CD8-positive, alpha-beta memory T cell (primary cell): ENCODE results near the gene SUGT1. TPM values are rescaled to one million over a fixed set of nuclear protein-coding genes. Genes with fewer than 3 reads are reported as not detected.
"Not testable (repeated sequence)": the region's sequence is repeated elsewhere in the genome, so short reads cannot be mapped to it uniquely, and the experiment has no call there.

Experiments used
- CTCF ChIA-PET: fragments of 350-600 bp; sonication (Branson Sonifier 250); formaldehyde crosslinking; loops from one replicate; lab custom pipeline; 2021; ENCODE audit warnings: antibody characterized with exemption; lab: Charles Lee
- POLR2A ChIA-PET: fragments of 350-600 bp; sonication (Branson Sonifier 250); formaldehyde crosslinking; loops from one replicate; lab custom pipeline; 2021; ENCODE audit warnings: antibody characterized with exemption; lab: Charles Lee
- DNase-seq, 5 donors: peaks; one replicate each; pipeline versions ENCODE4 v3.0.0 to v3.0.0-alpha.2; 2020 to 2022; ENCODE audit warnings: mixed read lengths in 1 of 5
- H3K27ac ChIP-seq: one replicate; pipeline ENCODE4 v1.7.0; 2013; ENCODE audit warnings: low read depth, mild to moderate bottlenecking, low read length, moderate library complexity
- H3K27me3 ChIP-seq: 2 replicates; pipeline ENCODE4 v1.7.0; 2013; ENCODE audit warnings: low read length, mild to moderate bottlenecking; ENCODE audit not compliant: insufficient read depth, poor library complexity, severe bottlenecking
- H3K36me3 ChIP-seq: 2 replicates; pipeline ENCODE4 v1.7.0; 2013; ENCODE audit warnings: mild to moderate bottlenecking, low read length, moderate library complexity; ENCODE audit not compliant: insufficient read depth
- H3K4me1 ChIP-seq: 2 replicates; pipeline ENCODE4 v1.7.0; 2013; ENCODE audit warnings: mild to moderate bottlenecking, low read length, moderate library complexity; ENCODE audit not compliant: insufficient read depth
- H3K4me3 ChIP-seq: 2 replicates; pipeline ENCODE4 v1.7.0; 2013; ENCODE audit warnings: mild to moderate bottlenecking, low read length
- H3K9me3 ChIP-seq: 2 replicates; pipeline ENCODE4 v1.7.0; 2013; ENCODE audit warnings: mild to moderate bottlenecking, low read length
- H3K27ac Mint-ChIP-seq, 8 donors: one replicate each; pipeline ENCODE4 v1.8.0; 2020 to 2021; ENCODE audit warnings: mixed read lengths in 8 of 8, mild to moderate bottlenecking in 6 of 8, inconsistent platforms in 3 of 8, moderate library complexity in 3 of 8
- H3K27me3 Mint-ChIP-seq, 2 donors: one replicate each; pipeline ENCODE4 v1.8.0; 2020 to 2021; ENCODE audit warnings: mixed read lengths in 2 of 2, mild to moderate bottlenecking in 1 of 2, moderate library complexity in 1 of 2
- H3K36me3 Mint-ChIP-seq, 3 donors: one replicate each; pipeline ENCODE4 v1.8.0; 2020 to 2021; ENCODE audit warnings: mixed read lengths in 3 of 3, inconsistent platforms in 1 of 3, mild to moderate bottlenecking in 1 of 3
- H3K4me1 Mint-ChIP-seq, 3 donors: one replicate each; pipeline ENCODE4 v1.8.0; 2020 to 2021; ENCODE audit warnings: mixed read lengths in 3 of 3, inconsistent platforms in 1 of 3, mild to moderate bottlenecking in 1 of 3
- H3K4me3 Mint-ChIP-seq, 7 donors: one replicate each; pipeline ENCODE4 v1.8.0; 2020 to 2021; ENCODE audit warnings: mixed read lengths in 7 of 7, mild to moderate bottlenecking in 6 of 7, moderate library complexity in 4 of 7, inconsistent platforms in 2 of 7
- H3K9me3 Mint-ChIP-seq, 5 donors: one replicate each; pipeline ENCODE4 v1.8.0; 2020 to 2022; ENCODE audit warnings: mixed read lengths in 5 of 5, mild to moderate bottlenecking in 3 of 5, moderate library complexity in 2 of 5, inconsistent platforms in 1 of 5
- polyA plus RNA-seq: library from polyadenylated mRNA; unstranded; fragments of 300-500 nt; fragmentation: Illumina TruSeq; gene quantifications from one replicate; pipeline ENCODE4 v1.2.3, GENCODE V29; 2021
- total RNA-seq, 2 experiments: library from RNA; stranded (reverse); gene quantifications; one replicate each; pipeline ENCODE4 v1.2.3, GENCODE V29; 2021

The SUGT1 gene
- total and polyA plus RNA-seq, 3 experiments from 2014 or later, result 54.8 to 71.1 (median 66.7) TPM

DNA sequence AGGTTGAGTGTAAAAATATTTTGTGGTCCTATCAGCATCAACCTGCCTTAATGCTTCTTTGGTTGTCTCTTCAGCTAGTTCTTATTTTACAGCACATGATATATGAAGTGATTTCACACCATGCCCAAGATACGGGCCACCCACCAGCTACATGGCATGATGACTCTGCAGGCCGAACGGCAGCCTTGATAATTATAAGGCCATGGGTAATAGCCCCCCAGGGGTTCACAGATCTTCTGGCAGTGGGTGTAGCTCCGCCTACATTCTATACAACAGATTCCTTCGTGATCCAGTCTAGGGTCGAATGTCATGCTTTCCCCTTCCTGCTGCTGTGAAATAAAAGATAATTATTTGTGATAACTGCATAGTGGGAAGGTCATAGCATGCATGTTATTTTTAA lies 50.8 kb downstream of the SUGT1 start:
- H3K27me3 ChIP-seq, result no peaks in the 10 kb centered on the region
- no peak overlapping the region for H3K27ac Mint-ChIP-seq
- no peaks in the 10 kb centered on the region for H3K36me3 ChIP-seq
- no peak overlapping the region for H3K4me3 ChIP-seq
- DNase-seq, result no peak
- no peak overlapping the region for H3K27ac ChIP-seq
- no peaks in the 10 kb centered on the region for H3K9me3 Mint-ChIP-seq
- ChIA-PET CTCF (no interaction called here), POLR2A (no interaction called here)
- H3K27me3 Mint-ChIP-seq, result peaks cover 0 to 2% of the 10 kb centered on the region in 2 donors
- H3K4me3 Mint-ChIP-seq, result no peak overlapping the region
- no peaks in the 10 kb centered on the region for H3K9me3 ChIP-seq
- no peaks in the 10 kb centered on the region for H3K4me1 Mint-ChIP-seq
- H3K4me1 ChIP-seq, result no peaks in the 10 kb centered on the region
- peaks cover 0 to 5% (median 1%) of the 10 kb centered on the region in 3 donors for H3K36me3 Mint-ChIP-seq

DNA sequence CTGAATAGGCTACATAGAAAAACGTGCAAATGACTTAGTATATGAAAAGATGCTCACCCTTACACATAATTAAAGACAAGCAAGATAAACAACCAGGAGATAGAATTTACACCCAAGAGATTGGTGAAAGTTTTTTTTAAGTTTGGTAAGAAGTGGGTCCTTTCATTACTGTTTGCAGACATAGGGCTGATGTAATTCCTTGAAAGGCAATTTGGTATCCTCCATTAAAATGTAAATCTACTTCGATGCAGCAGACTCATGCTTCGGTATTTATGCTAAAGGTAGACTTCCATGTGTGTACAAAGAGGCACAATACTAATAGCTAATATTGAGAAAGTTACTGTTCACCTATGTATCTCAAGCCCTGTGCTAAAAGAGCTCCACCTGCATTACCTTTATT lies 53.4 kb downstream of the SUGT1 start:
- peaks cover 2 to 6% of the 10 kb centered on the region in 2 donors for H3K27me3 Mint-ChIP-seq
- DNase-seq, result no peak
- H3K9me3 Mint-ChIP-seq, result no peaks in the 10 kb centered on the region
- H3K9me3 ChIP-seq, result no peaks in the 10 kb centered on the region
- no peaks in the 10 kb centered on the region for H3K36me3 Mint-ChIP-seq
- H3K27ac Mint-ChIP-seq, result no peak overlapping the region
- POLR2A ChIA-PET, result no interaction called here
- no peaks in the 10 kb centered on the region for H3K36me3 ChIP-seq
- no peak overlapping the region for H3K27ac ChIP-seq
- no peak overlapping the region for H3K4me3 ChIP-seq
- CTCF ChIA-PET, result no interaction called here
- H3K4me1 Mint-ChIP-seq, result no peaks in the 10 kb centered on the region
- H3K4me1 ChIP-seq, result no peaks in the 10 kb centered on the region
- no peaks in the 10 kb centered on the region for H3K27me3 ChIP-seq
- H3K4me3 Mint-ChIP-seq, result no peak overlapping the region

DNA sequence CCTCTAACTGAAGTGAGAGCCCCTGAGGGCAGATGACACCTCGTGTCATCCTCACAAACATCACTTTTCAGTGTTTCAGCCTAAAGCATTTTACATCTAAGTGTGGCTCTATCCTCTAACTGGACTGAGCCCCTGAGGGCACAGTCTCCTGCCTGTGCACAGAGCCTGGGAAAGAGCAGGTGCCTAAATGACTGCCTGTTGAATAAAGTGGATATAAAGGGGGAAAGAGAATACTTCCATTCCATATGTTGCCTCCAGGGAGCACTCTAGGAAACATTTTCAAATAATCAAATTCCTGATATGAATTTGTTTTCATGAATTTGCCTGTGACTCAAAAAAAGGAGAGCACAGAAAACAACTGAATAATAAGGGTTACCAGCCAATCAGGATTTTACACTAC lies 54.7 kb downstream of the SUGT1 start:
- Histone ChIP-seq H3K27ac (no peak overlapping the region), H3K4me1 (no peaks in the 10 kb centered on the region), H3K9me3 (no peaks in the 10 kb centered on the region), H3K4me3 (no peak overlapping the region), H3K27me3 (no peaks in the 10 kb centered on the region), H3K36me3 (no peaks in the 10 kb centered on the region)
- Mint-ChIP-seq H3K4me3 (no peak overlapping the region), H3K36me3 (no peaks in the 10 kb centered on the region), H3K4me1 (no peaks in the 10 kb centered on the region), H3K27ac (no peak overlapping the region), H3K9me3 (no peaks in the 10 kb centered on the region), H3K27me3 (peaks cover 2 to 6% of the 10 kb centered on the region in 2 donors)
- ChIA-PET CTCF (no interaction called here), POLR2A (no interaction called here)
- no peak for DNase-seq

DNA sequence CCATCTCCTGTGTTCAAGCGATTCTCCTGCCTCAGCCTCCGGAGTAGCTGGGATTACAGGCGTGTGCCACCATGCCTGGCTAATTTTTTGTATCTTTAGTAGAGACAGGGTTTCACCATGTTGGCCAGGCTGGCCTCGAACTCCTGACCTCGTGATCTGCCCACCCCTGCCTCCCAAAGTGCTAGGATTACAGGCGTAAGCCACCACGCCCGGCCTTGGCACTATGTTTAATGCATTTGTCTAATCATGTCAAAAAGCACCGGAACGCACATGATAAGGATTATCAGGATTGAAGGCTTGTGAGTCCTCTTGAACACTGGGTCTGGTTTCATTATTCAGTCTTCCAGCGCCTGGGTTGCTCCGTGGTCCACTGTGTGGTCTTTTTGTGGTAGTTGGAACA lies 55.6 kb downstream of the SUGT1 start:
- CTCF ChIA-PET, H3K4me1 Mint-ChIP-seq, H3K27ac ChIP-seq, H3K36me3 ChIP-seq, H3K4me3 ChIP-seq, H3K4me1 ChIP-seq, H3K36me3 Mint-ChIP-seq, POLR2A ChIA-PET, H3K27me3 Mint-ChIP-seq, H3K9me3 ChIP-seq, H3K9me3 Mint-ChIP-seq, H3K27ac Mint-ChIP-seq, DNase-seq, H3K4me3 Mint-ChIP-seq, H3K27me3 ChIP-seq: not testable (repeated sequence)

DNA sequence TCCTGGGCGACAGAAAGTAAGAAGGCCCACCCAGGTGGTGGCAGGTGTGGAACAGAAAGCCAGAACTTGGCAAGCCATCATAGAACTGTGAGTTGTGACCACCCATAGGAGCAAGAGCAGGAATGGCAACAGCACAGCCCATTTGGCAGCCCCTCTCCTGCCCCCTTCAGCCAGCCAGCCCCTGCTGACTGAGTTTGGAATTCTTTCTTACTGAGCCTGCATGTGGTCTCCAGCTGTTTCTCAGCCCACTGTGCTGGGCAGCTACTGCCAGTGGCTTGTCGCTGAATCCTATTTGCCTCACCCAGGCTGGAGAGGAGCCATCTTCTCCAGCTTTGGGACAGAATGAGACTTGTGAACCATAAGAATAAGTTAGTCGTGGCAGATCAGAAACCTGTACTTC lies 58.6 kb downstream of the SUGT1 start:
- Histone ChIP-seq H3K4me1 (no peaks in the 10 kb centered on the region), H3K9me3 (no peaks in the 10 kb centered on the region), H3K36me3 (no peaks in the 10 kb centered on the region), H3K4me3 (no peak overlapping the region), H3K27me3 (no peaks in the 10 kb centered on the region), H3K27ac (no peak overlapping the region)
- Mint-ChIP-seq H3K4me3 (no peak overlapping the region), H3K4me1 (no peaks in the 10 kb centered on the region), H3K27me3 (peaks cover 6 to 7% of the 10 kb centered on the region in 2 donors), H3K27ac (no peak overlapping the region), H3K36me3 (no peaks in the 10 kb centered on the region), H3K9me3 (peaks cover 0 to 1% (median 0%) of the 10 kb centered on the region in 5 donors)
- CTCF ChIA-PET, result no interaction called here
- POLR2A ChIA-PET, result no interaction called here
- DNase-seq, result no peak

DNA sequence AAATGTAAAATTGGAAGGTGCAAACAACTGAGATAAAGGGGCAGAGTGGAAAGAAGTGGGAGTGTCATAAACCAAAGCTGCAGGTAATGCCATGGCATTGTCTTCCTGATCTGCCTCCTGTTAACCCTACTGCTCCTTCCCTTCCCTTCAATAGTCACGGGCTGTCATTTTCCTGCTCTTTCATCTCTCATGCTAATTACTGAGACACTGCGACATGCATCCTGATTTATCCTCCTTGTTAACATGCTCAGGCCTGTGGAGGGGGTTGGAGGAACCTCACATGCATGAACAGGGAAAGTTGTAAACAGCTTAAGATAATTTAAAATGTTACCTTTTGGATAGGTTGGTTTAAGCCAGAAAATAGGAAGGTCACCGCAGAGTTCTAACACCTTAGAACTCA lies 59.7 kb downstream of the SUGT1 start:
- Mint-ChIP-seq H3K27ac (no peak overlapping the region), H3K4me1 (no peaks in the 10 kb centered on the region), H3K9me3 (peaks cover 0 to 8% (median 6%) of the 10 kb centered on the region in 5 donors), H3K36me3 (peaks cover 0 to 4% (median 0%) of the 10 kb centered on the region in 3 donors), H3K27me3 (peaks cover 7 to 16% of the 10 kb centered on the region in 2 donors), H3K4me3 (no peak overlapping the region)
- CTCF ChIA-PET, result no interaction called here
- no peak for DNase-seq
- H3K9me3 ChIP-seq, result no peaks in the 10 kb centered on the region
- no peak overlapping the region for H3K27ac ChIP-seq
- H3K4me1 ChIP-seq, result no peaks in the 10 kb centered on the region
- H3K4me3 ChIP-seq, result no peak overlapping the region
- no peaks in the 10 kb centered on the region for H3K36me3 ChIP-seq
- POLR2A ChIA-PET, result no interaction called here
- H3K27me3 ChIP-seq, result no peaks in the 10 kb centered on the region

DNA sequence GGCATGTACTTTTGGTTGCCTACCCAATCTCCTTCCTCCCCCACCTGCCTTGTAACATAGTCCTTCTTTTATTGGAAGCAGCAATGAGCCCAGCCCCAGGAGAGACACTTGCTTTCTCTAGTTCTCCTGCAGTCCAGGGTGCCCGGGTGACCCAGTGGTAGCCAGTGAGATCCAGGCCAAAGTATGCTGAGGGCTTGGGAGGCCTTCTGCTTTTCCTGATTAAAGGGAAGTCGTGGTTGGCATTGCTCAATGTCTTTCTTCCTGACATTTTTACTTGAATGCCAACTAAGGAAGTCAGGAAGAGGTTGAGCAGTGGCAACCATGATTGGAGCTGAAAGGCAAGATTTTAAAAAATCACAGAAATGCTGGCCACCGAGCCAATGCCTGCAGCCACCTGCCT lies 61.3 kb downstream of the SUGT1 start:
- Histone ChIP-seq H3K36me3 (no peaks in the 10 kb centered on the region), H3K4me1 (no peaks in the 10 kb centered on the region), H3K27me3 (no peaks in the 10 kb centered on the region), H3K9me3 (no peaks in the 10 kb centered on the region), H3K27ac (no peak overlapping the region), H3K4me3 (no peak overlapping the region)
- ChIA-PET POLR2A (no interaction called here), CTCF (interaction anchor here (1.2 kb wide), 1 partner anchor 8 kb away, joined by 5 read pairs; no protein-coding TSS in a partner anchor)
- Mint-ChIP-seq H3K27ac (no peak overlapping the region), H3K36me3 (peaks cover 0 to 20% (median 0%) of the 10 kb centered on the region in 3 donors), H3K4me1 (no peaks in the 10 kb centered on the region), H3K9me3 (peaks cover 8 to 23% (median 16%) of the 10 kb centered on the region in 5 donors), H3K27me3 (peaks cover 15 to 28% of the 10 kb centered on the region in 2 donors), H3K4me3 (no peak overlapping the region)
- no peak for DNase-seq

DNA sequence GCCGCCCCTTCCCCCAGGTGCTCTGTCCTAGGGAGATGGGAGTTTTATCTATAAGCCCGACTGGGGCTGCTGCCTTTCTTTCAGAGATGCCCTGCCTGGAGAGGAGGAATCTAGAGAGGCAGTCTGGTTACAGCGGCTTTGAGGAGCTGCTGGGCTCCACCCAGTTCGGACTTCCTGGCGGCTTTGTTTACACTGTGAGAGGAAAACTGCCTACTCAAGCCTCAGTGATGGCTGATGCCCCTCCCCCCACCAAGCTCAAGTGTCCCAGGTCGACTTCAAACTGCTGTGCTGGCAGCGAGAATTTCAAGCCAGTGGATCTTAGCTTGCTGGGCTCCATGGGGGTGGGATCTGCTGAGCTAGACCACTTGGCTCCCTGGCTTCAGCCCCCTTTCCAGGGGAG lies 68.3 kb downstream of the SUGT1 start:
- H3K27ac ChIP-seq, DNase-seq, H3K27ac Mint-ChIP-seq, H3K27me3 ChIP-seq, POLR2A ChIA-PET, H3K4me3 ChIP-seq, H3K36me3 ChIP-seq, H3K9me3 ChIP-seq, H3K4me3 Mint-ChIP-seq, CTCF ChIA-PET, H3K4me1 Mint-ChIP-seq, H3K4me1 ChIP-seq: not testable (repeated sequence)
- Mint-ChIP-seq H3K27me3 (peaks cover 35 to 59% of the 10 kb centered on the region in 2 donors), H3K9me3 (peaks cover 8 to 33% (median 28%) of the 10 kb centered on the region in 5 donors), H3K36me3 (peaks cover 0 to 35% (median 0%) of the 10 kb centered on the region in 3 donors)
